ENCODE data around the gene MMAB.

The MMAB gene

GRCh38 chr12:109527489-109528123, 45.7 kb downstream of the MMAB start:
- Histone ChIP-seq H3K9me3 (ENCODE audit: insufficient read depth, low read length) (no peaks in the 10 kb centered on the region), H3K27me3 (ENCODE audit: low read depth, low read length) (no peaks in the 10 kb centered on the region), H3K79me2 (ENCODE audit: low read length) (no peaks in the 10 kb centered on the region), H3K36me3 (replicated peaks; ENCODE audit: low read depth, low read length) (no peaks in the 10 kb centered on the region), H2AFZ (ENCODE audit: low read depth, low read length) (no peak overlapping the region), H3K27ac (ENCODE audit: low read length) (no peak overlapping the region), H4K20me1 (ENCODE audit: insufficient read depth, low read length) (no peaks in the 10 kb centered on the region), H3K9ac (ENCODE audit: low read length) (no peak overlapping the region), H3K4me3 (ENCODE audit: low read length) (no peak overlapping the region), H3K4me2 (ENCODE audit: low read length) (no peak overlapping the region), H3K4me1 (ENCODE audit: low read length) (no peaks in the 10 kb centered on the region)
- no peak for TF ChIP-seq CTCF (IDR thresholded peaks at IDR 0.05; ENCODE audit: low read depth, low read length)
- TF ChIP-seq EZH2phosphoT487 (IDR thresholded peaks at IDR 0.05; ENCODE audit: low read depth) = no peak

DNA sequence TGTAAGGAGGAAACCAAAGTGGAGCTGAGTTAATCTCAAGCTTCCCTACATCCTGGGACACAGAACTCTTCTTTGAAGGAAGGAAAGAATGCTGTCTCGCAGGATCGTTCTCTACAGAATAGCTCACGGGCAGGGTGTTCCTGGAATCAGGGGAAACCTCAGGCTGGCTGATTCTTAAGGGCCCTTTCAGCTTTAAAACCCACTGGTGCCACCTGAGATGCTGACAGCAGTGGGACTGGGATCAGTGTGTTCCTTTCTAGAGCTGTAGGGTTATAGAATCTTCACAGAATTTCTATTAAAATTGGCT, 48.1 kb downstream of the MMAB start:
- no peak overlapping the region for H2AFZ ChIP-seq (ENCODE audit: low read depth, low read length)

DNA sequence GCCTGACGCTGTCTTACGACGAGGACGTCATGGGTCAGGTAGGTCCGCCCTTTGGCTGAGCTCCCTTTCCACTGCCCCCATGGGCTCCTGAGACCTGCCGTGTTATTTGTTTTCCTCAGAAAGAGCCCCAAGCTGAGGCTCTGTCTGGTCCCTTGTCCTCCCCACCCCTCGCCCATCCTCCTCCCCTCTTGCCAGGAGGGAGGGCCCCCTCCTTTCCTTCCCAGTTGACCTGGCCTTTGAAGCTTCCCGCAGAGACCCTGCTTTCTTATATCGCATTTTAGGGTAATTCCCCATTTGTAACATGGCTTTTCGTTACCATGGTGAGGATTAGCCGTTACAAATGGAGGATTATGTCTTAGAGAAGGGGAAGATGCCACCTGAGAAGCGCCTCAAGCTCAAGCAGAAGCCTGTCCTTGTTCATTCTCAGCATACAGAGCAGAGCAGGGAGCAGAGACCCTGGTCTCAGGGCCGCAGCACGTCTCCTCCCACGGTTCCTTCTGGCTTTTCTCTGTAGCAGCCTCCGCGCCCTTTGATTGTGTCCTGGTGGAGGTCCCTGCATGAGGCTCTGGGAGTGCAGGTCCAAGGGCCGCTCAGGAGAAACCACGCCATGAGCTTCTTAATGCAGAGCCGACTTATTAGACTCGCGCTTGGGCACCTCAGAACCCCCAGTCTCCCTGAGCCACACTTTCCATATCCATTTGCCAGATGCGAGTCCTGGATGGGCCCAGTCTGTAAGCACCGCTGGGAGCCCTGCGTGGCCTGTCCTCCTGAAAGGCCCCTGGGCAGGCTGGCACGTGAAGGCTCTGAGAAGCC, 48.6 kb downstream of the MMAB start:
- no peak overlapping the region for H3K4me2 ChIP-seq (ENCODE audit: low read length)
- H3K9ac ChIP-seq (ENCODE audit: low read length) = no peak overlapping the region
- no peaks in the 10 kb centered on the region for H3K79me2 ChIP-seq (ENCODE audit: low read length)
- H2AFZ ChIP-seq (ENCODE audit: low read depth, low read length) = no peak overlapping the region
- H4K20me1 ChIP-seq (ENCODE audit: insufficient read depth, low read length) = no peaks in the 10 kb centered on the region
- H3K27me3 ChIP-seq (ENCODE audit: low read depth, low read length) = no peaks in the 10 kb centered on the region
- H3K36me3 ChIP-seq (replicated peaks; ENCODE audit: low read depth, low read length) = no peaks in the 10 kb centered on the region
- TF ChIP-seq EZH2phosphoT487 (IDR thresholded peaks at IDR 0.05; ENCODE audit: low read depth) (no peak), CTCF (IDR thresholded peaks at IDR 0.05; ENCODE audit: low read depth, low read length) (no peak)
- H3K9me3 ChIP-seq (ENCODE audit: insufficient read depth, low read length) = no peaks in the 10 kb centered on the region
- no peak overlapping the region for H3K4me3 ChIP-seq (ENCODE audit: low read length)
- H3K27ac ChIP-seq (ENCODE audit: low read length) = no peak overlapping the region
- H3K4me1 ChIP-seq (ENCODE audit: low read length) = no peaks in the 10 kb centered on the region

More for the DNA sequence above, 48.1 kb downstream of the MMAB start:
- no peaks in the 10 kb centered on the region for H3K4me1 ChIP-seq (ENCODE audit: low read length)
- no peaks in the 10 kb centered on the region for H3K79me2 ChIP-seq (ENCODE audit: low read length)
- no peak for TF ChIP-seq EZH2phosphoT487 (IDR thresholded peaks at IDR 0.05; ENCODE audit: low read depth)
- TF ChIP-seq CTCF (IDR thresholded peaks at IDR 0.05; ENCODE audit: low read depth, low read length) = no peak
- H4K20me1 ChIP-seq (ENCODE audit: insufficient read depth, low read length) = no peaks in the 10 kb centered on the region
- H3K4me2 ChIP-seq (ENCODE audit: low read length) = no peak overlapping the region
- H3K36me3 ChIP-seq (replicated peaks; ENCODE audit: low read depth, low read length) = no peaks in the 10 kb centered on the region
- H3K27me3 ChIP-seq (ENCODE audit: low read depth, low read length) = no peaks in the 10 kb centered on the region
- no peaks in the 10 kb centered on the region for H3K9me3 ChIP-seq (ENCODE audit: insufficient read depth, low read length)
- H3K27ac ChIP-seq (ENCODE audit: low read length) = no peak overlapping the region
- no peak overlapping the region for H3K9ac ChIP-seq (ENCODE audit: low read length)
- no peak overlapping the region for H3K4me3 ChIP-seq (ENCODE audit: low read length)

GRCh38 chr12:109523504-109523903, 49.8 kb downstream of the MMAB start:
- Histone ChIP-seq H3K9ac (ENCODE audit: low read length) (no peak overlapping the region), H3K27ac (ENCODE audit: low read length) (no peak overlapping the region)

More at GRCh38 chr12:109523504-109523903, 49.8 kb downstream of the MMAB start:
- no peaks in the 10 kb centered on the region for H3K9me3 ChIP-seq (ENCODE audit: insufficient read depth, low read length)
- no peaks in the 10 kb centered on the region for H4K20me1 ChIP-seq (ENCODE audit: insufficient read depth, low read length)
- no peaks in the 10 kb centered on the region for H3K36me3 ChIP-seq (replicated peaks; ENCODE audit: low read depth, low read length)
- TF ChIP-seq EZH2phosphoT487 (IDR thresholded peaks at IDR 0.05; ENCODE audit: low read depth) (no peak), CTCF (IDR thresholded peaks at IDR 0.05; ENCODE audit: low read depth, low read length) (no peak)
- H3K4me2 ChIP-seq (ENCODE audit: low read length) = no peak overlapping the region
- no peak overlapping the region for H3K4me3 ChIP-seq (ENCODE audit: low read length)
- H2AFZ ChIP-seq (ENCODE audit: low read depth, low read length) = no peak overlapping the region
- H3K27me3 ChIP-seq (ENCODE audit: low read depth, low read length) = no peaks in the 10 kb centered on the region
- H3K79me2 ChIP-seq (ENCODE audit: low read length) = no peaks in the 10 kb centered on the region
- H3K4me1 ChIP-seq (ENCODE audit: low read length) = no peaks in the 10 kb centered on the region

Measured in OCI-LY3 (cell line).